OCI-LY3 (cell line): ENCODE data around the gene FRZB.
A peak's percentile ranks its signal among the peaks of the same experiment; 100 is the strongest.

Experiments
- H2AFZ ChIP-seq: fragments of 200-600, 300-600 bp; shearing (Covaris generic); 2 replicates; pipeline ENCODE4 v1.6.0; 2014; ENCODE audit warnings: antibody characterized with exemption, low read depth, low read length
- H3K27ac ChIP-seq: fragments of 200-600, 300-600 bp; sonication (generic); 2 replicates; pipeline ENCODE4 v1.5.1; 2014; ENCODE audit warnings: mild to moderate bottlenecking, low read length, moderate library complexity, mixed read lengths
- H3K27me3 ChIP-seq: fragments of 200-600, 300-600 bp; sonication (generic); 2 replicates; pipeline ENCODE4 v1.6.1; 2014; ENCODE audit warnings: low read depth, low read length, mixed read lengths
- H3K36me3 ChIP-seq: fragments of 200-600, 300-600 bp; sonication (generic); replicated peaks from 2 replicates; pipeline ENCODE3; 2014; ENCODE audit warnings: low read depth, low read length, mixed read lengths
- H3K4me1 ChIP-seq: fragments of 300-600, 200-600 bp; sonication (generic); 2 replicates; pipeline ENCODE4 v1.6.1; 2014; ENCODE audit warnings: low read length, mixed read lengths
- H3K4me2 ChIP-seq: fragments of 200-600, 300-600 bp; sonication (generic); 2 replicates; pipeline ENCODE4 v1.6.1; 2014; ENCODE audit warnings: low read length, mixed read lengths
- H3K4me3 ChIP-seq: fragments of 300-600, 200-600 bp; sonication (generic); 2 replicates; pipeline ENCODE4 v1.5.1; 2014; ENCODE audit warnings: antibody characterized with exemption, mild to moderate bottlenecking, low read length, moderate library complexity
- H3K79me2 ChIP-seq: fragments of 300-600, 200-600 bp; shearing (Covaris generic); 2 replicates; pipeline ENCODE4 v1.6.1; 2014; ENCODE audit warnings: mild to moderate bottlenecking, low read length, mixed read lengths
- H3K9ac ChIP-seq: fragments of 300-600, 200-600 bp; shearing (Covaris generic); 2 replicates; pipeline ENCODE4 v1.6.0; 2014; ENCODE audit warnings: mild to moderate bottlenecking, low read length, moderate library complexity
- H3K9me3 ChIP-seq: fragments of 200-600, 300-600 bp; shearing (Covaris generic); 2 replicates; pipeline ENCODE4 v1.6.1; 2014; ENCODE audit warnings: low read length, mixed read lengths; ENCODE audit not compliant: insufficient read depth
- H4K20me1 ChIP-seq: fragments of 200-600, 300-600 bp; sonication (generic); 2 replicates; pipeline ENCODE4 v1.6.1; 2016; ENCODE audit warnings: low read length, mixed read lengths; ENCODE audit not compliant: insufficient read depth
- EZH2phosphoT487 ChIP-seq: fragments of 200-600 bp; shearing (Covaris generic); IDR thresholded peaks from 2 replicates; pipeline ENCODE4 v1.6.1; 2018; ENCODE audit warnings: antibody characterized with exemption, mixed run types, low read depth
- TF ChIP-seq, protein P1 (sequence below): fragments of 200-600, 300-600 bp; sonication (generic); IDR thresholded peaks from 2 replicates; pipeline ENCODE4 v1.5.1; 2014; ENCODE audit warnings: antibody characterized with exemption, low read length, low read depth

FRZB gene

DNA sequence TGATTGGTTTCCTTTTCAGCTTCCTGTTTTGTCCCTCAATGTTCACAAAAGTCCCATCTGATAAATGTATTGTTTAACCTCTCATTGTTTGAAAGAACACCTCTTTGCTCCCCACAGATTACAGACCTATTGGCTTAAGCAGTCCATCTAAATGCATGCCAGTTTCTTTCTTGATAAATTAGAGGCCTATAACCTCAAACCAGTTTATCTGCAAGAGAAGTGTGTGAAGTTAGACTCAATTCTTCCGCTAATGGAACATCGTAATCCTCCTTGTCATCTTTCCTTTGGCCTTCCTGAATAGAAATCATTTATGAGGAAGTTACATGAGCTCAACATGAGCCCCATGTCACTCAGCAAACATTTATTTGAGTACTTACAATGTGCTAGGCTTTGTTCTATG, 74.0 kb downstream of the FRZB start:
- H3K4me3 ChIP-seq = no peak overlapping the region
- H3K4me2 ChIP-seq = no peak overlapping the region
- no peaks in the 10 kb centered on the region for H3K9me3 ChIP-seq
- H3K79me2 ChIP-seq = no peaks in the 10 kb centered on the region
- H3K36me3 ChIP-seq = no peaks in the 10 kb centered on the region
- no peaks in the 10 kb centered on the region for H3K27me3 ChIP-seq
- no peaks in the 10 kb centered on the region for H3K4me1 ChIP-seq
- no peaks in the 10 kb centered on the region for H4K20me1 ChIP-seq
- H3K27ac ChIP-seq = no peak overlapping the region
- H3K9ac ChIP-seq = no peak overlapping the region
- TF ChIP-seq EZH2phosphoT487 = no peak
- TF ChIP-seq, protein P1, sequence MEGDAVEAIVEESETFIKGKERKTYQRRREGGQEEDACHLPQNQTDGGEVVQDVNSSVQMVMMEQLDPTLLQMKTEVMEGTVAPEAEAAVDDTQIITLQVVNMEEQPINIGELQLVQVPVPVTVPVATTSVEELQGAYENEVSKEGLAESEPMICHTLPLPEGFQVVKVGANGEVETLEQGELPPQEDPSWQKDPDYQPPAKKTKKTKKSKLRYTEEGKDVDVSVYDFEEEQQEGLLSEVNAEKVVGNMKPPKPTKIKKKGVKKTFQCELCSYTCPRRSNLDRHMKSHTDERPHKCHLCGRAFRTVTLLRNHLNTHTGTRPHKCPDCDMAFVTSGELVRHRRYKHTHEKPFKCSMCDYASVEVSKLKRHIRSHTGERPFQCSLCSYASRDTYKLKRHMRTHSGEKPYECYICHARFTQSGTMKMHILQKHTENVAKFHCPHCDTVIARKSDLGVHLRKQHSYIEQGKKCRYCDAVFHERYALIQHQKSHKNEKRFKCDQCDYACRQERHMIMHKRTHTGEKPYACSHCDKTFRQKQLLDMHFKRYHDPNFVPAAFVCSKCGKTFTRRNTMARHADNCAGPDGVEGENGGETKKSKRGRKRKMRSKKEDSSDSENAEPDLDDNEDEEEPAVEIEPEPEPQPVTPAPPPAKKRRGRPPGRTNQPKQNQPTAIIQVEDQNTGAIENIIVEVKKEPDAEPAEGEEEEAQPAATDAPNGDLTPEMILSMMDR = no peak
- H2AFZ ChIP-seq = no peak overlapping the region

DNA sequence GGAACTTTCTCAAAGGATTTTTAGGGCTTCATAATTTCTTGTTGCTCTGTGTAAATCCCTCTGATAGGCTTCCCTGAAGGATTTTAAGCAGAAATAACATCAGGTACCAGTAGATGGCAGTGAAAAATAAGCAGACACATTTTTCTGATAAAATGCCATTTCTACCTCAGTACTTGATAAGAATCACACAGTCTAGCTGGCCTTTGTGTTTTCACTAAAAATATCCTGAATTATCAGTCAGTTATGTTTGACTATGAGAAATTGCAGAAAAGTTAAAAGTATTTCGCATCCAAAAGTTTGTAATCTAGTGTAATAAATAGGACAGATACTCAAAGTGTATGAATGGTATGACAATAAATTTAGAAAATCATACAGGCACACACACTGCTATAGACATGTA, 81.7 kb downstream of the FRZB start:
- no peak overlapping the region for H3K4me3 ChIP-seq
- H3K4me2 ChIP-seq = no peak overlapping the region
- H3K9me3 ChIP-seq = no peaks in the 10 kb centered on the region
- H3K27me3 ChIP-seq = no peaks in the 10 kb centered on the region
- no peak overlapping the region for H3K9ac ChIP-seq
- H3K79me2 ChIP-seq = no peaks in the 10 kb centered on the region
- H3K4me1 ChIP-seq = no peaks in the 10 kb centered on the region
- H2AFZ ChIP-seq = no peak overlapping the region
- no peak for TF ChIP-seq EZH2phosphoT487
- TF ChIP-seq, protein P1 = peak; percentile 49
- no peak overlapping the region for H3K27ac ChIP-seq
- H3K36me3 ChIP-seq = peaks cover 4% of the 10 kb centered on the region
- H4K20me1 ChIP-seq = no peaks in the 10 kb centered on the region

DNA sequence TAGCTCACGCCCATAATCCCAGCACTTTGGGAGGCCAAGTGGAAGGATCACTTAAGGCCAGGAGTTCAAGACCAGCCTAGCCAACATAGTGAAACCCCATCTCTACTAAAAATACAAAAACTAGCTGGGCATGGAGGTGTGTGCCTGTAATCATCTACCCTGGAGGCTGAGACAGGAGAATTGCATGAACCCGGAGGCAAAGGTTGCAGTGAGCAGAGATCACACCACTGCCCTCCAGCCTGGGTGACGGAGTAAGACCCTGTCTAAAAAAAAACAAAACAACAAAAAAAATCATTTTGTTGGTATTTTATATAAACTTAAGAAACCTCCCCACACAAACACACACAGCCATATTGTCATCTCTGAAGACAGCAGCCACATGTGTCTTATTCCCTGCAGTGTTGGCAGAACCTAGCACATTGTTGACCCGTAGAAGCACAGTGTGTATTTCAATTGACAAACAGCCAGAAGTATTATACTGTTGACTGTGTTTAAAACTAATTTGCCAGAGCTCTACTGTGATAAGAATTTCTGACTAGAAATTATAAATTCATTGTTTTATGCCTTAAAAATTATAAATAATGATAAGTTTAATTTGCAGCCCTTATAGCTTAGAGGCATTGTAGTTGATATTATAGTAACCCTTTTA, 82.3 kb downstream of the FRZB start:
- H3K9me3 ChIP-seq = no peaks in the 10 kb centered on the region
- H3K4me3 ChIP-seq = no peak overlapping the region
- H4K20me1 ChIP-seq = no peaks in the 10 kb centered on the region
- H3K79me2 ChIP-seq = no peaks in the 10 kb centered on the region
- peaks cover 7% of the 10 kb centered on the region for H3K36me3 ChIP-seq
- H3K4me2 ChIP-seq = no peak overlapping the region
- H2AFZ ChIP-seq = no peak overlapping the region
- no peak overlapping the region for H3K27ac ChIP-seq
- H3K9ac ChIP-seq = no peak overlapping the region
- no peaks in the 10 kb centered on the region for H3K4me1 ChIP-seq
- TF ChIP-seq EZH2phosphoT487 = no peak
- TF ChIP-seq, protein P1 = no peak
- no peaks in the 10 kb centered on the region for H3K27me3 ChIP-seq
